UCSD-AML1 (cell line): Measurements from ENCODE around the gene PCSK6.
"Not testable (repeated sequence)": the region's sequence is repeated elsewhere in the genome, so short reads cannot be mapped to it uniquely, and the experiment has no call there.

ENCODE experiments used
- DNase-seq: peaks from one replicate; lab custom pipeline; 2025; ENCODE audit not compliant: unreplicated experiment; lab: John Stamatoyannopoulos, UW

PCSK6 gene

DNA sequence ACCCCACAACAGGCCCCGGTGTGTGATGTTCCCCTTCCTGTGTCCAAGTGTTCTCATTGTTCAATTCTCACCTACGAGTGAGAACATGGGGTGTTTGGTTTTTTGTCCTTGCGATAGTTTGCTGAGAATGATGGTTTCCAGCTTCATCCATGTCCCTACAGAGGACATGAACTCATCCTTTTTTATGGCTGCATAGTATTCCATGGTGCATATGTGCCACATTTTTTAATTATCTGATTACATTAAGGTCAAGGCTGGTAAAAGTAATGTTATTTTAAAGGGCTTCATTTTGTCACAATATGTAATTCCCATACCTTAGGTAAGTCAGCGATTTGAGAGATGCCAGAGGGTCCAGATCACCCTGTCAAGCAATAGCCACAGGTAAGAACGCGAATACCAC lies 202.2 kb downstream of the PCSK6 start:
- not testable (repeated sequence) for DNase-seq

DNA sequence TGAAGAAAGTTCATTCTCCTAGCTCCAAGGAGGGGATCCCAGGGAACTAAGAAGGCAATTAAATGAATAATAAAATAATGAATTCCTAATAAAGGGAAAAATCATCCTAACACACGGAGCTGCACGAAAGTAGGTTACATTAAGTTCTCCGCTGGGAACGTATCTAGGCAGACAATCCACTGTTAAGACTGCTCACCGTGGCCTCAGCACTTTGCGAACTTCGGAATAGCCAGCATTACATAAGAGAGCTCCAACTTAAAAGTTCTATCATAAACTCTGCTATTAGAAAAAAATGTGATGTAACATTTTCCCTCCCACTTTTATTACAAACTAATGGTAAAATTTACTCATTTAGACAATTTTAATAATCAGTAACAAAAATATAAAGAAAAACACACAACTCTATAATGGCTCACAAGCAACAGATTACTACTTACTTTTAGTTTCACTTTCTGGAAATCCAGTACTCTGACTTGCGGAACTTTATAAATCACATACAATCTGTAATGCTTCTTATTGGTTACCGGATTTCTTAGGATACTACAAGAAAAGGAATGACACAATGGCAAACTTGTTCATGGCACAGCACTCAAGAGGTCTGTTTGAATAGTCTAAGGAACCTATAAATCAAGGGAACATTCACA lies 202.9 kb downstream of the PCSK6 start:
- no peak for DNase-seq

DNA sequence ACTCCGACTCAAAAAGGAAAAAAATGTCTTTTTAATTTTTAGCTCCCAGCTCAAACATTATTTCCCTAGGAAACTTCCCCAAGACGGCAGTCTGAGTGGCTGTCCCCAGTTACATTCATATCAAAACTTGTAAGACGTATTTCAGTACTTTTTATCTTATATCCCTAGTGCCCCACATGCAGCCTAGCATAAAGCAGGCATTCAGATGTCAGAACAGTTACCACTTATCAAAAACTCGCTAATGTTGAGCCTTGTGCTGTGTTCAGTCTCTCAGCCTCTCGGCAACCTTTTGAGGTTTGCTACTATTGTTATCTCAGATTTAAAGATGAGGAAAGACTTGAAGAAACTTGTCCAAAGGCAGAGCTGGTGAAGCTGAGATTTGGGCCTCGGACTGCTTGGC lies 205.6 kb downstream of the PCSK6 start:
- DNase-seq, result no peak

DNA sequence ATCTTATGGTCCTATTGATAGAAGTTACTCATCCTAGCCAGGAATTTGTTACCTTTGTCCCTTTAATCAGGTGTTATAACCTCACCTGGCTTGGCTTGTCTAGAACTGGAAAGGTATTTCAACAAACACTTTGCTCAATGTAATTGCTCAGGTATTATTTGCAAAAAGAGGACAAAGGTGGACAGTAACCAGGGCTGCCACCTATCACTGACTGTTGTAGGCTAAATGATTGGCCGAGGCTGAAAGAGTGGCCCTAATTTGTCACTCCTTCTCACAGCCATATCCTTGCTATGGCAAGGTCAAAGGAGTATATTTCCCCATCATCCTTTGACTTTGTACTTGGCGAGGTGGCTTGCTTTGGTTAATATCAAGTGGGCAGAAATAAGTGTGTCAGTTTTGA lies 209.5 kb downstream of the PCSK6 start:
- DNase-seq, result no peak

DNA sequence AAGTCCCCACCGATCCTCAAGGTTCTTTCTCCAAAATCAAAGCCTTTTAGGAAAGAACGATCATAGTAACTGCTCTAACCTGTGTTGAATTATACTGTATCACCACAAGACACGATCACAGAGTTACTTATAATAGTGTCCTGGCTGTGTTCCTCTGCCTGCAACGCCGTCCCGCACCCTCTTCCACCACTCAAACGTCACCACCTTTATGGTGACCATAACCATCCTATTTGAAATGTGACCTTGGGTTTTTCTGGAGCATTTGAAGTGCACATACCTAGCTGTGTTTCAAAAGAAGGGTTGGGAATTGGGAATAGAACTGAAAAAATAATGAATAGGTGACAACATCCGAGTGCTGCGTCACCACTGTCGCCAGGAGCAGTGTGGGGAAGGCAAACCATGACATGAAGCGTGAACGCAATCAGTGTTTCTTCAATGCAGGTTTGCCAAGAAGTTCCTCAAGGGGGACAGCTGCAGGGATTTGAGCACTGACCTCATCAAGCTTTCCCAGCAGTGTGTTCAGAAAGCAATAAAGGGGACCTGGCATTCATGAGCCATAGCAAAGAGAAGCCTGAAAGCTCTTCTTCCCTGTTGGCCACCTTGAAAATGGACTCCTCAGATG lies 211.5 kb downstream of the PCSK6 start:
- no peak for DNase-seq

DNA sequence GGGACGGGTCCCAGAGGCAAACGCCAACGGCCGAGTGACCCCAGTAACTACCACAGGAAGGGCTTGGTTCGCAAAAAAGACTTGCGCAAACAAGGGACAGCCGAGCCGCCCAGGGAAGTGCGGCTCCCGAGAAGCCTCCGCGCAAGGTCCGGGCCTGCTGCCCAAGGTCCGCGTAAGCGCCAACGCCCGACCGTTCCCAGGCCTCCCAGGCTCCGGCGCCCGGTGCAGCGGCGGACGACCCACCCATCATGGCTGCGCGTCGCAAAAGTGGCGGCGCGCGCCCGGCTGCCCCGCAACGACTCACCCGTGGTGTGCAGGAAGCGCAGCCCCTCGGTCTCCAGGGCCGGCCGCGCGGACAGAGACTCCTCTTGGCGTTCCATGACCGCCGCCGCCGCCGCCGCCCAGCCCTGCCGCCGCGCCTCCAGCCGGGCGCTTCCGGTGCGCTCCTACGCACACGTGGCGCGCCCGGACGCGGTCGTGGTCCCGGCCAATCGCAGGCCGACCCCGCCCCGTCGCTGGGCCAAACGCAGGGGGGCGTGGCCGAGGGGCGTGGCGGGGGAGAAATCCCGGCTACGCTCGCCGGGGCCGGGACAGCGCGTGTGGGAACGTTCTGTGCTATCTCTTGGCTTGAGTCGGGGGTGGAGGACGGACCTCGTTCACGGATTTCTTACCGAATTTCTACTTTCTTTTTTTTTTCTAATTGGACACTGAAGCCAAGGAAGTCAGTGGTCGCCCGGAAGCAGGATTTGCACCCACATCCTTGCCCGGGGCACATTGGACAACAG lies 212.3 kb downstream of the PCSK6 start, which contains the start of gene SELENOS:
TSS of gene SELENOS (minus strand) at position 448 of the 785 bp plus-strand sequence. CDS start at position 380, 68 bp downstream.
- DNase-seq, result peak; percentile 93

DNA sequence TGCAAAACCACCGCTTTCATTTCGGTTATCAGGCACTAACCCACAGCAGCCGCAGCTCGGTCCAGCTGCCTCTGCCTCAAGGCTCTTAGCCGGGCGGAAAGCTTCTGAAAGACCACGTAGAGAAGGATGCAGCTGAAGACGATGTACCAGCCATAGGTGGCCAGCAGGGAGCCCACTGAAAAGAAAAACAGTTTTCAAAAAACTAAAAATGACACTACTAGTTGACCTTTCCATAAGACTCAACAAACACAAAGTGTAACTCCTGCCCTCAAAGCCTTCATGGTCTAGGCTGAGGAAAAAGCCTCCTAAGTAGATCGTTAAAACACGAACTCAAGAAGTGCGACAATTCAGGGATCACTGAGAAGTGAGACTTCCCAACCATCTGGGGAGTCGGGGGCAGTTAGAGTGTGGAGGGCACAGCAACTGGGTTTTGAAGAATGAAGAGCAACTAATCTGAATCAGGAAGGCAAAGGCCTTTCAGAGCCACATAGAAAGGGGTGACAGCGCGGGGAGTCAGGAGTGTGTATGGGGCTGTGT lies 212.9 kb downstream of the PCSK6 start:
- DNase-seq, result no peak

DNA sequence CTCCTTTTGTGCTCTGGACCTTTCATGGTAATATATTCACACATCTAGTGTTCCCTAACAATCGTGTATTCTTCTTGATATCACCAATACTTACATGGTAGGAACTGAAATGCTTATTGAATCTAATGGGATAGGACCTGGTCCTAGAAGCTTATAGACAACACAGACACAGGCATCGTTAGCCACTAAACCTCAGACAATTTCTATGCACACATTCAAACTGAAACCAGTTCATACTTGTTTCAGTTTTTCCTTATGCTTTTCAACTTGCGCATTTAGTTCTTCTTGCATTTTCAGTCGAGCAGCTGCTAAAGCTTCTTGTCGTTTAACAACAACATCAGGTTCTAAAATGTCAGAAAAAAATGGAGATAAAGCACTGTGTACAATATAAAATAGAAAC lies 214.5 kb downstream of the PCSK6 start:
- DNase-seq, result no peak

DNA sequence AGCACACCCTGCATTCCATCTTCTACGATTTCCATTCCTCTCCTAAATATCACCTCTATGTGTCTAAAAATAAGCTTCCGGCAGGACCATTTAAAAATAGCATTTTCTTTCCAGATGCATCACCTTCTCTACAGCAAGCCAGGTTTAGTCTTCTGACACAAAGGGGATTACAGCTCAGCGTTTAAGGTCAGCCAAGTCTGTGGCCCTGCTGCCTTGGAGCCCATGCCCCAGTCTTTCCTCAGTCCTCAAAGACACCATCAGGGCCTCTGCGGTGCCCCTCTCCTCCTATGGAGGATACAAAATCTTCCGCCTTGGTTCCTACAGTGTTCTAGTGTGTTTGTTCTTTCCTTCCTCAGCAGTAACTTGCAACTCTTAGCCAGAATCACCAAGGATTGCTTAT lies 216.0 kb downstream of the PCSK6 start:
- DNase-seq, result no peak

DNA sequence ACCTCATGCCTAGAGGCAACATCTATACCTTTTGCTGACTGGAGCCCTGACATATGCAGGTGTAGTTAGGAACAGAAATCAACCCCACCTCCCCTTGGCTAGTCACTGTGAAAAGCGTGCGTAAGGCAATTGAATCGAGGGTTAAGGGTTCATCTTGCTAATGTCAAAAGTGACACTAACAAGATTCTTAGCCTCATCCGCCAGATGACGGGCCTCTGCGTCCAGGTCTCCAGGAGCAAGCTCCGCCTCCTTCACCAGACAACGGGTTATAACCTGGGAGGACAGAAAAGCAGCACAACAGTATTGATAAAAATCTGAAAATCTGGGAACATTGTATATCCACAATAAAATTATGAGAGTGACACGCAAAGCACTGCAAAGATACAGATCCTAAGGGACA lies 216.9 kb downstream of the PCSK6 start:
- no peak for DNase-seq

DNA sequence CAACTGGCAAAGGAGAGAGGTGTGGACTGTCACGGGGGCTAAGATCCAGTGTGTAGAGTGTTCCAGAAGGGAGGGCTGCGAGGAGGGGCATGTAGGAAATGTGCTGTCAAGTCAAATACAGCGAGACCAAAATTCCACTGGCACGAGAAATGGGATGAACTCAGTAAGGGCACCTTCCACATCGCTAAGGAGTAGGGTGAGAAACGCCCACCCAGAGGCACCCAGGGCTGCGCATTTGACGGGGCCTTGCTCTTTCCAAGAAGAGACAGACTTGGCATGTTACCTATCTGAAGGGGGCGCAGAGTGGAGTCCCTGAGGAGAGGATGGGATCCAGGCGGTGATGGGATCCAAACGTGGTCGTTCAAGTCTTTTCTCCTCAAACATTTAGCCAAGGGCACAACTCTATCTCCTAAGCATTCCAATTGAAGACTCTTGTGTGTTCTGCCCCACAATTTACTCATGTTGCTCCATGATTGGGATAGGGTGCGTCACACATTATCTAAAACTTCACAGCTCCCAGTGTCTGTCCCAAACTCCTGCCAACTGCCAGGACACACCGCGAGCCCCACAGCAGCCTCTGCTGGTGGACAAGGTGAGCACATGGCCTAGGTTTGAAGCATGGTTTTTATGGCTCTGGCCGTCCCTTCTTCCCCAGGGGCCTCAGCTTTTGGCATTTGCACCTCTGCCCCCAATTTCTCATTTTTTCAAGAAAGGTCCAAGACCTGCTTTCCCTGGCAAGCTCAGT lies 219.9 kb downstream of the PCSK6 start:
- no peak for DNase-seq

DNA sequence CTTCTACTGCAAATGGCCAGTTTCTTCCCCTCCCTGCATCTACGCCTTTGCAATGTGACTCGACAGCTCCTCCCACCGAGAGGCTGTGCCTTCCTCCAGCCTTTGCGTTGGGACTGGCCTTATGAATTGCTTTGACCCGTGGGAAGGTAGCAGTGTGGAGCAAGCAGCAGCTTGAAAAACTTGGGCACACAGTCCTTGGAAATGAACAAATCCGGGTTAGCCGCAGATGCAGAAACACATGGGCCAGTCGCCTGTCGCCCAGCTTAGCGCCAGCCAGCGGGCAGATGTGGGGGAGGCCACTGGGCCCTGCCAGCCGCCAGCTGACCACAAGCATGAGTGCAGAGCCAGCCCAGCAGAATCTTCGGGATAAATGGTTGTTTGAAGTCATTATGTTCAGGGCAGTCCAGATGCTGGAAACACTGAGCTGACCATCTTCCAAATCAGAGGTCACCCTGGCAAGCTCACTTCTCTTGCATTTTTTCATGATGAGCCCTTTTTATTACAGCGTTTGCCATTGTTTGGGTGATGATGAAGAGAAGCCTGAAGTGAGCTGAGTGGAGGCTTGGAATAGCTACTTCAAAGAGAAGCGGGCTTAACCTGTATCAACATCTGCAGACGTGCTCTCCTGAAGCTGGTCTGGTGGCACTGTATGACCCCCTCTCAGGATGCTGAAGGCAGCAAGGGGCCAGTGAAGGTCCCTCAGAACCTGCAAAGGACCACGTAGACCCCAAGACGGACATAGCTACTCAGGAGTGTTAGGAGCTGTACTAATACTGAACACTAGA lies 222.0 kb downstream of the PCSK6 start:
- no peak for DNase-seq

DNA sequence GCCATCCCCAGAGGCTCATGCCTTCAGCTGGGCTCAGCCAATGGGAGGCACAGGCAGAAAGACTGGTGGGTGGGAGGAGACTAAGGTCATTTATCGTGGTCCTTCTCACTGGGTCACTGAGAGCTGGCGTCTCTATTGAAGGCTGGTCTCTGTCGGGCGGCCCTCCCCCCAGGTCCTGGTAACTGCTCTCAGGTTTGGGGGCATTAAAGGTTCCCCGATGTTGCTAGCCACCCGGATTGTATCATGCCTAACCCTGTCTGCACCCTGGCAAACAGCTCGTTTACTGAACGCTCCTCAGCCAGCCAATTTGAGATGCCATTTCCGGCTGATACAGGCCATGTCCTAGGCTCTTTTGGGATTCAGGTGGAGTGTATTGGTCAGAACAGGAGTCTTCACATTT lies 222.7 kb downstream of the PCSK6 start:
- DNase-seq, result no peak

DNA sequence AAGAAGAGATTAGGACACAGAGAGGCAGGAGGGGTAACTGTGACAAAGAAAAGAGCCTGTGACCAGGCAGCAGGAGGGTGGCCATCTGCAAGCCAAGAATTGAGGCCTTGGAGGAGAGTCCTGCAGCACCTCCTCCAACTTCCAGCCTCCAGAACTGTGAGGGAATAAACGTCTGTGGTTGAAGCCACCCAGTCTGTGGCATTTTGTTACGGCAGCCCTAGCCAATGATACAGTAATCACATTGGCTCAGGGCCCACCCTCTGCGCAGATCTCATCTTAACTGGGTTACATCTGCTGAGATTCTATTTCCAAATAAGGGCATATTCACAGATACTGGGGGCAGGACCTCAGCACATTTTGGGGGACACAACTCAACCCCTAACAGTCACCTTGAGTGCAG lies 223.5 kb downstream of the PCSK6 start:
- DNase-seq, result no peak

DNA sequence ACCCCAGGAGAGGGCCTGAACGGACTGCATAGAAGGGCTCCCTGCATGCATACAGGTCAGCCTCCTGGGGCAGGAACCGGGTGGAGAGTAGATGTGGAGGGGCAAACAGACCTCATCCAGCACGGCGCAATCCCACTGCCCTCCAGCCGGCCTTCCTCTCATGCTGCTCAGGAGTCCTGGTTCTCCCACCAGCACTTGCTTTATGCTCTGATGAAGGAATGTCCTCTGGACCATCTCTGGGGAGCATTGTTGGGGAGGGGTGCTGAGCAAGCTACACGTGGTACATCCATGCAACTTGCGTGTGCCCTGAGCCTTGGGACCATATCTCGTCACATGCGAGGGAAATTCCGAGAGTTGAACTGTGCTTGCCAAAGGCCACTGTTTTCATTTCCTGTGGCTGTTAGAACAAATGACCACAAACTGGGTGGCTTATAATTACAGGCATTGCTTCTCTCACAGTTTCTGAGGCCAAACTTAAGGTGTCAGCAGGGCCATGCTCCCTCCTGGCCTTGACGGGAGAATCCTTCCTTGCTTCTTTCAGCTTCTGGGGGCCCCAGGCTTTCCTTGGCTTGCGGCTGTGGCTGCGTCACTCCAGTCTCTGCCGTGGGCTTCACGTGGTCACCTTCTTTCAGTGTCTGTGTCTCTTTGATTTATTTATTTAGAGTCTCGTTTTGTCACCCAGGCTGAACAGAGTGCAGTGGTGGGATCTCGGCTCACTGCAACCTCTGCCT lies 224.4 kb downstream of the PCSK6 start:
- DNase-seq, result no peak

DNA sequence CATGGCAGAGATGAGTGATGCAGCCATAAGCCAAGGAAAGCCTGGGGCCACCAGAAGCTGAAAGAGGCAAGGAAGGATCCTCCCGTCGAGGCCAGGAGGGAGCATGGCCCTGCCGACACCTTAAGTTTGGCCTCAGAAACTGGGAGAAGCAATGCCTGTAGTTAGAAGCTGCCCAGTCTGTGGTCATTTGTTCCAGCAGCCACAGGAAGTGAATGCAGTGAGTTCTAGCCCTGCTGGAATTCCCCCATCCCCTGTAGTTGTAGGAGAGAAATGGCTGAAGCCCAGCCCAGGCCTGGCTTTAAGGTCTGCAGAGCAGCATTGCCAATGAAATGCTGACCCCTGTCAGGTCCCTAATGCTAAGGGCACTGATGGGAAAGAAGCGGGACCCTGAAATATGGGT lies 225.5 kb downstream of the PCSK6 start:
- DNase-seq, result no peak

DNA sequence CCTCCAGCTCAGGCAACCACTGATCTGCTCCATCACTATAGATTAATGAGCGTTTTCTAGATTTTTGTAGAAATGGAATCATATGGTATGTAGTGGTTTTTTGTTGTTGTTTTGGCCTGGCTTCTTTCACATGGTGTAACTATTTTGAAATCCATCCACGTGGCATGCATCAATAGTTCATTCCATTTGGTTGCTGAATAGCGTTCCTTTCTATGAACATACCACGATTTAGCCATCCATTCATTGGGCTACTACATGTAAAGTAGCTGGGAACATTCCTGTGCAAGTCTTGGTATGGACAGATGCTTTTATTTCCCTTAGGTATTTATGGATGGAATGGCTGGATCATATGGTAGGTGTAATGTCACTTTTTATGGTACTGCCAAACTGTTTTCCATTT lies 227.0 kb downstream of the PCSK6 start:
- no peak for DNase-seq

DNA sequence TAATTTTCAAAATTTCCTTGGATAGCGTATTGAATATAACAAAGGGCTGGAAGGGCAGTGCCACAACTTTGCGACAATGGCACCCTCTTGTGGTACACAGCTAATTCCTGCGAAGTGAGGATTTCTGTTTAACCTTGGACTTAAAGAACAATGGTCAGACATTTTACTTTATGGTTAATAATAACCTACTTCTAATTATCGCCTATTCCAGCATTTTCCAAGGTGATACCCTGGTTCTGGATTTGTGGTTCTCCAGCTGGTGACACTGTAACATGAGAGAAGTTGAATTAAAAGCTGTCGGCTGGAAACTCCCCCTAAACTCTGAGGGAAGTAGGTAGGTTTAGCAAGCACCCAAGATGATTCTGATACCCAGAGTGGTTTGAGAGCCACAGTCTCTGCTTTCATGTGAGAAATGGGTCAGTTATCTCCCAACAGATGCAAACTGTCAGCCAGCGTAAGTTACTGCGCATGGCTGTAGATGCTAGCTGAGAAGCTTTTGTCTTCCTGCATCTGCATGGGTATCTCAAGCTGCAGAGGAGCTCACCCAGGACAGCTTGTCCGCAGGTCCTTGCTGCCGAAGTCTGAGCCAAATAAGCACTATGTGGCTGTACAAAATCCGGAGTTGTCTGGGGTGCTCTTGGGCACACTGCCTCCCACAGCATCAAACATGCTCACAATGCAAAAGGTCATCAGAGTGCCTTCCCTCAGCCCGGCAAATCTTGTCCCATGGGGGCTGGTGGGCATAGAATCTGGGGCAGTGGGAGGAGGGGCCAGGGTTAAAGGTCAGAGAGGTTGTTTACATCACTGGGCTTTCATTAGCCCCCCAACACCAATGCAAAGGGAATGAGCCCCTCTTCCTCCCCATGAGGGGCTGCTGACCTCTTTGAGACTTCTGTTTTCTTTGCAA lies 231.0 kb downstream of the PCSK6 start:
- peak; percentile 43 for DNase-seq

DNA sequence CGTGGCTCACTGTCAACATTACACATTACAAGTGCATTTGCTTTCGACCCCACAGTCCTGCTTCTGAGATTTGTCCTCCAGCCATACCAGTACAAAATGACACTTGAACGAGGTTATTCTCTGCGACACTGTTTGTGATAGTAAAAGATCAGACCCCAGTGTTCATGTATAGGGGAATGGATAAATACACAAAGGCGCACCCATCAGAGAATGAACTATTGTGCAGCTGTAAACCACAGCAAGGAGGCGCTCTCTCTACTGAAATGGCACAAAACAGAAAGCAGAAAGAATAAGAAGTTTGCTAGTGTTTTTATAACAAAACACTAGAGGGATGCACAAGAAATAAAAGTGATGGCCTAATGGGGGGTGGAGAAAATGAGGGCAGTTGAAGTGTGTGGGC lies 232.8 kb downstream of the PCSK6 start:
- no peak for DNase-seq
